GM12801 (cell line): ENCODE measurements around the gene CFAP119.

Experiments
- CTCF ChIP-seq: IDR thresholded peaks from one replicate; pipeline ENCODE4 v1.5.1; 2011; ENCODE audit warnings: control low read depth; ENCODE audit not compliant: insufficient read length; ENCODE audit errors: extremely low read depth

The CFAP119 gene

GRCh38 chr16:30783280-30784109 lies 21.6 kb upstream of the CFAP119 start:
- TF ChIP-seq CTCF = no peak

GRCh38 chr16:30782486-30783279 lies 20.8 kb upstream of the CFAP119 start:
- TF ChIP-seq CTCF = no peak

- TF ChIP-seq CTCF = no peak
These were observed 18.7 kb upstream of the CFAP119 start for GRCh38 chr16:30780549-30780948.

- TF ChIP-seq CTCF = no peak
These were observed 18.2 kb upstream of the CFAP119 start for GRCh38 chr16:30780021-30780420.

GRCh38 chr16:30779596-30779995 lies 17.7 kb upstream of the CFAP119 start:
- no peak for TF ChIP-seq CTCF

GRCh38 chr16:30778549-30779244 lies 16.8 kb upstream of the CFAP119 start:
- no peak for TF ChIP-seq CTCF
